HUES6 (cell line): ENCODE measurements around the gene SLC17A4.

Experiments
- H3K27ac ChIP-seq: 2 replicates; pipeline ENCODE4 v1.7.0; 2013; ENCODE audit warnings: low read depth, mild to moderate bottlenecking, low read length, inconsistent platforms
- H3K27me3 ChIP-seq: 2 replicates; pipeline ENCODE4 v1.6.1; 2013; ENCODE audit warnings: low read length; ENCODE audit not compliant: control insufficient read depth, insufficient read depth
- H3K36me3 ChIP-seq: 2 replicates; pipeline ENCODE4 v1.6.1; 2013; ENCODE audit warnings: low read length; ENCODE audit not compliant: control insufficient read depth, insufficient read depth
- H3K4me1 ChIP-seq: 2 replicates; pipeline ENCODE4 v1.6.1; 2013; ENCODE audit warnings: low read length; ENCODE audit not compliant: control insufficient read depth, insufficient read depth
- H3K4me3 ChIP-seq: 2 replicates; pipeline ENCODE4 v1.5.1; 2013; ENCODE audit warnings: low read depth, low read length
- H3K9ac ChIP-seq: one replicate; pipeline ENCODE4 v1.6.1; 2013; ENCODE audit warnings: mild to moderate bottlenecking, low read length
- H3K9me3 ChIP-seq: 2 replicates; pipeline ENCODE4 v1.6.1; 2013; ENCODE audit warnings: low read depth, low read length; ENCODE audit not compliant: control insufficient read depth, insufficient read depth

The SLC17A4 gene

DNA sequence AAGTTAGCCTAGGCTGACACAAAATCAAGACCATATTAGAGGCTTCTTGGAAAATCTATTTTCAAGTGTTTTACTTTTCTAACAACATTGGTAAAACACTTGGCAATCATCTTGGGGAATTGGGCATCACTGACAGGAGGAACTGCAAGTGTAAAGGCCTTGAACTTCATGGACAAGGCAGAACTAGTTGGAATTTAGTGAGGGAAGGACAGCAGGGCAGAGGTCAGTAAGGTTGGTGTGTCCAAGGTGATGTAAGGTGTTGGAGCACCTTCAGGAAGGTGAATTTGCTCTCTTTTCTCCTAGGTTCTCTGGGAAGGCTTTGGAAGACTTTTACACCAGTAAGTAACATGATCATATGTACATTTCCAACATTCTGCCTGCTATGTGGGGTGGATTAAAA lies 1.5 kb upstream of the SLC17A4 start:
- Histone ChIP-seq H3K27ac (no peak overlapping the region), H3K9ac (no peak overlapping the region), H3K27me3 (no peaks in the 10 kb centered on the region), H3K9me3 (no peaks in the 10 kb centered on the region), H3K4me1 (no peaks in the 10 kb centered on the region), H3K4me3 (no peak overlapping the region), H3K36me3 (no peaks in the 10 kb centered on the region)

DNA sequence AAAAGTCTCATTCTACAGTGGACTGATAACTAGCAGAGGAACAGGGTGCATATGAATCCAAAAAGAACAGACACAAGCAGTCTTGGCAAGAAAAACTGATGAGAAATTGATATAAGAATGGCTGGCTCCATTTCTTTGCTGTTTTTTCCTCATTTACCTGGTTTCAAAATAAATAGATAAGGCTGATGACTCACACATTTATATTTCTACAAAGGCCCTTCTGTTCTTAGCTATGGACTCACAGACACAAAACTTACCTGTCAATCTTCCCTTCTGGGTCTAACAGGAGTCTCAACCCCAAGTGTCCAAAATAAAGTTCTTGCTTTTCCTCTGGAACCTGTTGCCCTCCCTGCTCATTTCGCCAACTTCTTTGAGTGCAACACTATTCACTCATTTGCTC lies 941 bp downstream of the SLC17A4 start:
- Histone ChIP-seq H3K9me3 (no peaks in the 10 kb centered on the region), H3K27me3 (no peaks in the 10 kb centered on the region), H3K9ac (no peak overlapping the region), H3K4me3 (no peak overlapping the region), H3K27ac (no peak overlapping the region), H3K36me3 (no peaks in the 10 kb centered on the region), H3K4me1 (no peaks in the 10 kb centered on the region)

DNA sequence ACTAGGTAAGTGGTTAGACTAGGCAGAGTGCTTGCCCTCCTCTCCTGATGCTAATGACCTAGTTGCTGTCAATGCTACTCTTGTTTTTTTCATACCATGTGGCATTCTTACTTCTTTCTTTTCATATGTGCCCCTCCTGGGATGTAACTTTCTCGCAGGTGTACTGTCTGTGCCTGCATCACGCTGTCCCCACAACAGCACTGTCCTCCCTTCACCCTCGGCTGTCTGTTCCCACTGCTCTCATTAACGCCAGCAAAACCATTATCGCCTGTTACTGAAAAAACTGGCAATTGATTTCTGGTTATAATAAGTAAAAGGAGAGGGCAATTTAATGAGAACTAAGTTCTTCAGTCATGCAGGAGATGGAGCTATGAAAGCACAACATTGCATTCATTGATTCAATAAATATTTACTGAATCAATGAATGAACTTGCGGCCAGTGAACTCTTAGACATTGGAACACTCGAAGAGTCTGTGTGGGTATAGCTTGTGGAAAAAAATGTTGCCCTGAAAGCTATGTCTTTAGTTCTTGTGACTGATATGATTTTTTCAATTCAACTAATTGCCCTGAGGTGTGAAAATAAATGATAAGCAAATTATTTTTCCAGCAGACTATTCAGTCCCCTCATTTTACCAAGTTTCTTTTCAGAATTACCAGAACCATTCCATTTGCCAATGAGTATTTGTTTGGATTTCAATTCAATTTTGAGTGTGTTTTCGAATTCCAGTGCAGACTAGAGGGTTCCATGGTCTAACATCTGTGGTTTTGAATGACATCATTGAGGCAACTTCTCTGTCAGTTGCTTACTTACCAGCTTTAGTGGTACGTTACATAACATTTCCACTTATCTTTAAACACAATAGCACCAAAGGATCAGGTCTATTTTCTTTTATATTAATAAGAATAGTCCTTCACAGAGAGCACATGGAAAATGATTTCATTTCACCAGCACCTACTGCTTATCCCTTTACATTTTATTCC lies 2.1 kb downstream of the SLC17A4 start:
- no peak overlapping the region for H3K9ac ChIP-seq
- no peaks in the 10 kb centered on the region for H3K4me1 ChIP-seq
- no peak overlapping the region for H3K4me3 ChIP-seq
- no peaks in the 10 kb centered on the region for H3K27me3 ChIP-seq
- no peak overlapping the region for H3K27ac ChIP-seq
- H3K9me3 ChIP-seq = no peaks in the 10 kb centered on the region
- no peaks in the 10 kb centered on the region for H3K36me3 ChIP-seq

GRCh38 chr6:25757936-25758642 lies 3.5 kb downstream of the SLC17A4 start:
- no peaks in the 10 kb centered on the region for H3K4me1 ChIP-seq
- H3K36me3 ChIP-seq = no peaks in the 10 kb centered on the region
- no peak overlapping the region for H3K4me3 ChIP-seq
- no peak overlapping the region for H3K9ac ChIP-seq
- H3K9me3 ChIP-seq = no peaks in the 10 kb centered on the region
- no peak overlapping the region for H3K27ac ChIP-seq
- H3K27me3 ChIP-seq = no peaks in the 10 kb centered on the region

DNA sequence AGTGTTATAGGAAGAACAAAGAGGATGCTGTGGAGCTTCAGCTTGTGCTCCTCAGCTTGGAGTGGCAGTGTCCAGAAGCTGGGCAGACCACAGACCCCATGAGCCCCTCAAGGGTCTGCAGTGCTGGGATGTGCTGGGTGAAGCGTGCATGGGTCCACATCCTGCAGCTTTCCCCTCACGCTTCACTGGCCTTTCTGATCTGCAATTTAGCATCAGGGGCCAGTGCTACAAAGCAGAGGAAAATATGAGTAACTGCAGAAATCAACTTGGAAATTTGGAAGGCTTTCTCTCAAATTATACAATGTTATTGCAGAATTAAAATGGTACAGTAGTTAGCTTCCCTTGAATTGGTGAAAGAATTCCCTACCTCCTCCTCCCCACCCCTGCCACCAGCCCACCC lies 10.1 kb downstream of the SLC17A4 start:
- no peak overlapping the region for H3K4me3 ChIP-seq
- H3K9ac ChIP-seq = no peak overlapping the region
- no peaks in the 10 kb centered on the region for H3K27me3 ChIP-seq
- no peaks in the 10 kb centered on the region for H3K36me3 ChIP-seq
- H3K9me3 ChIP-seq = no peaks in the 10 kb centered on the region
- H3K27ac ChIP-seq = no peak overlapping the region
- no peaks in the 10 kb centered on the region for H3K4me1 ChIP-seq

DNA sequence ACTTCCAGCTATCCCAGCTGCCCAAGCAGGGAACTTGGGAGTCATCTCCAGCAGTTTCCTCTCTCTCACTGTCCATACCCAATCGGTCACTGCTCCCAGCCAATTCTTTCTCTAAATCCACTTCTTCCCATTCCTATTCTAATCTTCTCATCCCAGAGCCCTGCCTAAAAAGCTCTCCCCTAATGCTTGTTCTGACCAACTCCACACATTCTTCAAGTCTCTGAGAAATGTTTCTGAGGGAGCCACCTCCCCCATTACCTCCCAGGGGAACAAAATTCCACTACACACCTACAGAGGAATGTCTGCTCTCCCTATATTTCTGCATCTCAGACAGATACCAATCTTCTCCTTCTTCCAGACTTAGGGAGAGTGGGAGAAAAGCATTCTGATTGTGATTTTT lies 14.0 kb downstream of the SLC17A4 start:
- H3K27ac ChIP-seq = no peak overlapping the region
- H3K27me3 ChIP-seq = no peaks in the 10 kb centered on the region
- no peak overlapping the region for H3K4me3 ChIP-seq
- no peaks in the 10 kb centered on the region for H3K36me3 ChIP-seq
- H3K4me1 ChIP-seq = no peaks in the 10 kb centered on the region
- no peak overlapping the region for H3K9ac ChIP-seq
- H3K9me3 ChIP-seq = no peaks in the 10 kb centered on the region

GRCh38 chr6:25769983-25770382 lies 15.4 kb downstream of the SLC17A4 start:
- H3K9ac ChIP-seq = no peak overlapping the region

GRCh38 chr6:25774120-25774715 lies 19.7 kb downstream of the SLC17A4 start:
- H3K36me3 ChIP-seq = no peaks in the 10 kb centered on the region
- peaks cover 6% of the 10 kb centered on the region; the same call in 1 of the 2 replicates for H3K4me1 ChIP-seq
- H3K27me3 ChIP-seq = no peaks in the 10 kb centered on the region
- H3K27ac ChIP-seq = no peak overlapping the region
- no peak overlapping the region for H3K9ac ChIP-seq
- H3K9me3 ChIP-seq = no peaks in the 10 kb centered on the region
- no peak overlapping the region for H3K4me3 ChIP-seq

More at GRCh38 chr6:25769983-25770382, 15.4 kb downstream of the SLC17A4 start:
- no peaks in the 10 kb centered on the region for H3K36me3 ChIP-seq
- no peaks in the 10 kb centered on the region for H3K27me3 ChIP-seq
- H3K9me3 ChIP-seq = no peaks in the 10 kb centered on the region
- H3K4me3 ChIP-seq = no peak overlapping the region
- no peak overlapping the region for H3K27ac ChIP-seq
- no peaks in the 10 kb centered on the region for H3K4me1 ChIP-seq

GRCh38 chr6:25777031-25777430 lies 22.5 kb downstream of the SLC17A4 start:
- Histone ChIP-seq H3K9me3 (no peaks in the 10 kb centered on the region), H3K4me1 (peaks cover 7% of the 10 kb centered on the region; the same call in 1 of the 2 replicates), H3K4me3 (no peak overlapping the region), H3K27ac (no peak overlapping the region), H3K36me3 (no peaks in the 10 kb centered on the region), H3K27me3 (no peaks in the 10 kb centered on the region), H3K9ac (no peak overlapping the region)

- Histone ChIP-seq H3K4me1 (peaks cover 10% of the 10 kb centered on the region; the same call in 1 of the 2 replicates), H3K27me3 (no peaks in the 10 kb centered on the region), H3K36me3 (no peaks in the 10 kb centered on the region), H3K4me3 (no peak overlapping the region), H3K9me3 (no peaks in the 10 kb centered on the region), H3K9ac (no peak overlapping the region), H3K27ac (no peak overlapping the region)
Observed at GRCh38 chr6:25777856-25778649, 23.5 kb downstream of the SLC17A4 start.
